Liver (tissue), 9 donors: Measurements from ENCODE around the gene PDE3A. TPM values are rescaled to one million over a fixed set of nuclear protein-coding genes. Genes with fewer than 3 reads are reported as not detected.

Source experiments
- DNase-seq: peaks from one replicate; pipeline ENCODE4 v3.0.0-alpha.2; 2017; ENCODE audit warnings: low spot score
- H3K27ac ChIP-seq, 2 donors: one replicate each; pipeline ENCODE4 v1.7.0; 2013; ENCODE audit warnings: inconsistent platforms in 2 of 2, low read length in 2 of 2, control low read depth in 1 of 2, low read depth in 1 of 2, mild to moderate bottlenecking in 1 of 2
- H3K27me3 ChIP-seq, 4 donors: one replicate each; pipeline versions ENCODE4 v1.6.1 to v1.7.0; 2013; ENCODE audit warnings: low read length in 3 of 4, inconsistent platforms in 1 of 4, mild to moderate bottlenecking in 1 of 4, moderate library complexity in 1 of 4; ENCODE audit not compliant: control insufficient read depth in 4 of 4, insufficient read depth in 4 of 4
- H3K36me3 ChIP-seq, 4 donors: one replicate each; pipeline versions ENCODE4 v1.6.1 to v1.7.0; 2013; ENCODE audit warnings: low read length in 3 of 4, mild to moderate bottlenecking in 3 of 4, low read depth in 1 of 4, moderate library complexity in 1 of 4; ENCODE audit not compliant: control insufficient read depth in 4 of 4, insufficient read depth in 3 of 4
- H3K4me1 ChIP-seq, 4 donors: one replicate each; pipeline versions ENCODE4 v1.6.1 to v1.7.0; 2013; ENCODE audit warnings: low read length in 3 of 4, mild to moderate bottlenecking in 3 of 4, moderate library complexity in 1 of 4; ENCODE audit not compliant: control insufficient read depth in 4 of 4, insufficient read depth in 4 of 4
- H3K4me3 ChIP-seq, 3 donors: one replicate each; pipeline versions ENCODE4 v1.6.1 to v1.7.0; 2013; ENCODE audit warnings: low read length in 3 of 3, control low read depth in 1 of 3, low read depth in 1 of 3, mild to moderate bottlenecking in 1 of 3
- H3K9ac ChIP-seq, 2 donors: one replicate each; pipeline ENCODE4 v1.7.0; 2013; ENCODE audit warnings: low read length in 2 of 2, mild to moderate bottlenecking in 2 of 2, moderate library complexity in 2 of 2, control low read depth in 1 of 2, low read depth in 1 of 2
- H3K9me3 ChIP-seq, 4 donors: one replicate each; pipeline versions ENCODE4 v1.6.1 to v1.7.0; 2013; ENCODE audit warnings: low read length in 3 of 4; ENCODE audit not compliant: control insufficient read depth in 4 of 4
- ATF3 ChIP-seq: IDR thresholded peaks from 2 replicates; pipeline ENCODE4 v1.6.1; 2016; ENCODE audit warnings: antibody characterized with exemption
- EGR1 ChIP-seq, 2 donors: IDR thresholded peaks; 2 replicates each; pipeline ENCODE4 v1.6.1; 2016 to 2018; ENCODE audit warnings: antibody characterized with exemption in 2 of 2, low read depth in 2 of 2
- FOXA1 ChIP-seq: IDR thresholded peaks from 2 replicates; pipeline ENCODE4 v1.6.1; 2016; ENCODE audit warnings: antibody characterized with exemption
- FOXA2 ChIP-seq: IDR thresholded peaks from 2 replicates; pipeline ENCODE4 v1.6.1; 2016; ENCODE audit warnings: antibody characterized with exemption
- GABPA ChIP-seq, 2 donors: IDR thresholded peaks in 1 of 2; conservative IDR thresholded peaks in 1 of 2; 2 replicates each; pipeline ENCODE4 v1.6.1; 2016; ENCODE audit warnings: antibody characterized with exemption in 2 of 2, mild to moderate bottlenecking in 1 of 2, moderate library complexity in 1 of 2
- HNF4A ChIP-seq, 2 donors: conservative IDR thresholded peaks; 2 replicates each; pipeline ENCODE4 v1.6.1; 2016; ENCODE audit warnings: antibody characterized with exemption in 2 of 2, mild to moderate bottlenecking in 2 of 2
- HNF4G ChIP-seq: IDR thresholded peaks from 2 replicates; pipeline ENCODE4 v1.6.1; 2016; ENCODE audit warnings: antibody characterized with exemption
- JUND ChIP-seq, 2 donors: IDR thresholded peaks; 2 replicates each; pipeline ENCODE4 v1.6.1; 2016; ENCODE audit warnings: antibody characterized with exemption in 2 of 2
- NR2F2 ChIP-seq: IDR thresholded peaks from 2 replicates; pipeline ENCODE4 v1.6.1; 2016; ENCODE audit warnings: antibody characterized with exemption
- RAD21 ChIP-seq, 2 donors: IDR thresholded peaks; 2 replicates each; pipeline ENCODE4 v1.6.1; 2016; ENCODE audit warnings: antibody characterized with exemption in 2 of 2, mild to moderate bottlenecking in 2 of 2
- REST ChIP-seq: IDR thresholded peaks from 2 replicates; pipeline ENCODE4 v1.6.1; 2016; ENCODE audit warnings: antibody characterized with exemption, mild to moderate bottlenecking
- RXRA ChIP-seq, 2 donors: IDR thresholded peaks; 2 replicates each; pipeline ENCODE4 v1.6.1; 2017 to 2018; ENCODE audit warnings: antibody characterized with exemption in 2 of 2, mild to moderate bottlenecking in 1 of 2
- SP1 ChIP-seq: IDR thresholded peaks from 2 replicates; pipeline ENCODE4 v1.6.1; 2018; ENCODE audit warnings: antibody characterized with exemption, mild to moderate bottlenecking
- TAF1 ChIP-seq: conservative IDR thresholded peaks from 2 replicates; pipeline ENCODE4 v1.6.1; 2016; ENCODE audit warnings: antibody characterized with exemption, mild to moderate bottlenecking
- YY1 ChIP-seq: IDR thresholded peaks from 2 replicates; pipeline ENCODE4 v1.6.1; 2016; ENCODE audit warnings: antibody characterized with exemption, mild to moderate bottlenecking
- WGBS: extraction: QIAGEN DNeasy Blood & Tissue Kit; methylation state at CpG from one replicate; pipeline ENCODE4 v1.1.7; 2013; 5-methylcytosine and 5-hydroxymethylcytosine counted together
- polyA plus RNA-seq, 2 donors: library from polyadenylated mRNA; stranded (reverse) in 1 of 2; unstranded in 1 of 2; fragments of 200-250 nt in 1 of 2; fragments of >200 nt in 1 of 2; fragmentation: Nextera tagmentation in 1 of 2; extraction: Ambion mirVana in 1 of 2; gene quantifications; one replicate each; pipeline versions ENCODE4 v1.2.1 to v1.2.3, GENCODE V29; 2013 to 2015
- total RNA-seq, 2 donors: library from RNA; depleted of rRNA; stranded (reverse); fragments of >200 nt; gene quantifications; one replicate each; pipeline ENCODE4 v1.2.3, GENCODE V29; 2014
- TF ChIP-seq, protein P1 (sequence below): fragments of 150-350 bp; IDR thresholded peaks from 2 replicates; pipeline ENCODE4 v1.5.1; 2017; ENCODE audit warnings: improper control_type of control experiment, low read depth, low read length; ENCODE audit not compliant: missing input control
- donor health status: healthy.
- donor health status: healthy.
- donor health status: healthy.
- donor health status: healthy.
- donor health status: healthy.

PDE3A gene
- total and polyA plus RNA-seq, 4 donors: 0.50 to 3.8 (median 2.2) TPM

- no peak for TF ChIP-seq FOXA1
- TF ChIP-seq RAD21 (IDR thresholded peaks at IDR 0.05): peak; percentile 66 to 73
- TF ChIP-seq, protein P1, sequence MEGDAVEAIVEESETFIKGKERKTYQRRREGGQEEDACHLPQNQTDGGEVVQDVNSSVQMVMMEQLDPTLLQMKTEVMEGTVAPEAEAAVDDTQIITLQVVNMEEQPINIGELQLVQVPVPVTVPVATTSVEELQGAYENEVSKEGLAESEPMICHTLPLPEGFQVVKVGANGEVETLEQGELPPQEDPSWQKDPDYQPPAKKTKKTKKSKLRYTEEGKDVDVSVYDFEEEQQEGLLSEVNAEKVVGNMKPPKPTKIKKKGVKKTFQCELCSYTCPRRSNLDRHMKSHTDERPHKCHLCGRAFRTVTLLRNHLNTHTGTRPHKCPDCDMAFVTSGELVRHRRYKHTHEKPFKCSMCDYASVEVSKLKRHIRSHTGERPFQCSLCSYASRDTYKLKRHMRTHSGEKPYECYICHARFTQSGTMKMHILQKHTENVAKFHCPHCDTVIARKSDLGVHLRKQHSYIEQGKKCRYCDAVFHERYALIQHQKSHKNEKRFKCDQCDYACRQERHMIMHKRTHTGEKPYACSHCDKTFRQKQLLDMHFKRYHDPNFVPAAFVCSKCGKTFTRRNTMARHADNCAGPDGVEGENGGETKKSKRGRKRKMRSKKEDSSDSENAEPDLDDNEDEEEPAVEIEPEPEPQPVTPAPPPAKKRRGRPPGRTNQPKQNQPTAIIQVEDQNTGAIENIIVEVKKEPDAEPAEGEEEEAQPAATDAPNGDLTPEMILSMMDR: peak; percentile 52
- Histone ChIP-seq H3K4me3 (no peak overlapping the region), H3K27ac (no peak overlapping the region), H3K36me3 (no peaks in the 10 kb centered on the region), H3K4me1 (peaks cover 0 to 3% (median 0%) of the 10 kb centered on the region in 4 donors), H3K27me3 (no peaks in the 10 kb centered on the region), H3K9ac (no peak overlapping the region), H3K9me3 (no peaks in the 10 kb centered on the region)
- no peak for DNase-seq
- WGBS: 25% methylated on average over 2 of the region's 2 CpGs
These were observed 95.7 kb downstream of the PDE3A start for GRCh38 chr12:20463913-20464524.

DNA sequence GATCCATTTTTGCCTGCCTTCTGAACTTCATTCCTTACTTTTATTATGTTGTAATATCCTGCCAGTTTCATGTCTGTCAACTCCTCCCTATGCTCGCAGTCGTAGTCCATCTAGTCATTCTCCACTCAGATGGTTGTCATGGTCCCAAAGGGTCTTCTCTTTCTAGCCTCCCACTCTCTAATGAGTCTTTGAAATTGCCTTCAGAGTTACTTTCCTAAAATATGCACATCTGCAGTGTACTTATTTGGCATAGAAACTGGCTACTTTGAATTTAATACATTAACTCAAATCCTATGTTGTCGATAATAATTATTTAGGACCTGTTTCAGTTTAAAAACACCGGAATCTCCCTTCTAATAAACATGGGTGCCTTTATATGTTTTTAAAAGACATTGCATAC, 101.0 kb downstream of the PDE3A start:
- peaks cover 0 to 3% (median 0%) of the 10 kb centered on the region in 4 donors for H3K4me1 ChIP-seq
- WGBS: 92% methylated on average over 4 of the region's 4 CpGs
- no peaks in the 10 kb centered on the region for H3K36me3 ChIP-seq
- TF ChIP-seq JUND (IDR thresholded peaks at IDR 0.05): no peak
- no peak for TF ChIP-seq TAF1
- no peak for TF ChIP-seq FOXA2
- H3K9me3 ChIP-seq: no peaks in the 10 kb centered on the region
- H3K9ac ChIP-seq: no peak overlapping the region
- no peaks in the 10 kb centered on the region for H3K27me3 ChIP-seq
- no peak overlapping the region for H3K4me3 ChIP-seq
- no peak for DNase-seq
- no peak overlapping the region for H3K27ac ChIP-seq

DNA sequence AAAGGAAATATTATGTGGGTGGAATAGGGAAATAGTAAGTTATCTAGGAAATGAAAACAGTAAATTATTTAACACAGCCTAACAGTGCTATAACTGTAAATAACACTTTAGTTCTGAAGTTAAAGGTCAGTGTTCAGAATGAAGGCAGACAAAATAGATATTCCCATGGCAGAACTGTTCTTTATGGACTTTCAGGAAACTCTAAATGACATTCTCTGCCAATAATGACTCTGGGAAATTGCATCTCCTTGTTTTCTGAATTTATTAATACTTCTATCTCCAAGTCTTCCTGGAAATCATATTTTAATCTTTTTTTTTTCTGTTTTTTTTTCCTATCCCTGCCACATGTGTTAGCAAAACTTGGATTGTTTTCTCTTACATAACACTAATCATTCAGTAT, 101.4 kb downstream of the PDE3A start:
- H3K27me3 ChIP-seq: no peaks in the 10 kb centered on the region
- TF ChIP-seq NR2F2: no peak
- no peak for TF ChIP-seq FOXA2
- no peak for TF ChIP-seq RXRA (IDR thresholded peaks at IDR 0.05)
- TF ChIP-seq FOXA1: no peak
- TF ChIP-seq YY1: no peak
- TF ChIP-seq TAF1: no peak
- TF ChIP-seq REST: no peak
- TF ChIP-seq, protein P1: no peak
- no peak for TF ChIP-seq HNF4G
- no peak for TF ChIP-seq RAD21 (IDR thresholded peaks at IDR 0.05)
- no peak for TF ChIP-seq SP1
- no peak for TF ChIP-seq GABPA (IDR thresholded peaks at IDR 0.05 in 1 of 2, conservative IDR thresholded peaks at IDR 0.05 in 1 of 2)
- no peak for TF ChIP-seq HNF4A (conservative IDR thresholded peaks at IDR 0.05)
- no peak for TF ChIP-seq ATF3
- TF ChIP-seq EGR1 (IDR thresholded peaks at IDR 0.05; ENCODE audit: low read depth in 2 of 2): no peak
- H3K4me1 ChIP-seq: peaks cover 0 to 3% (median 0%) of the 10 kb centered on the region in 4 donors
- H3K9me3 ChIP-seq: no peaks in the 10 kb centered on the region
- no peak overlapping the region for H3K4me3 ChIP-seq
- DNase-seq: no peak
- no peak overlapping the region for H3K9ac ChIP-seq
- no peak overlapping the region for H3K27ac ChIP-seq
- no peaks in the 10 kb centered on the region for H3K36me3 ChIP-seq
